ENCODE data around the gene RIMBP2.

Gene RIMBP2

GRCh38 chr12:130433834-130434233, 282.3 kb downstream of the RIMBP2 start:
- H3K36me3 ChIP-seq (replicated peaks; ENCODE audit: insufficient read depth, low read length) = no peaks in the 10 kb centered on the region
- no peak overlapping the region for H2AFZ ChIP-seq (ENCODE audit: low read length)
- H3K27ac ChIP-seq (ENCODE audit: low read length) = no peak overlapping the region
- DNase-seq = no peak
- H3F3A ChIP-seq (ENCODE audit: insufficient read depth, low read length) = no peaks in the 10 kb centered on the region
- H4K20me1 ChIP-seq (ENCODE audit: insufficient read depth, low read length) = no peaks in the 10 kb centered on the region
- H3K9me2 ChIP-seq (replicated peaks; ENCODE audit: insufficient read depth, low read length) = no peaks in the 10 kb centered on the region
- H3K4me1 ChIP-seq (ENCODE audit: low read length) = no peaks in the 10 kb centered on the region
- no peak overlapping the region for H3K9ac ChIP-seq (ENCODE audit: low read length)
- no peak for TF ChIP-seq EZH2phosphoT487 (IDR thresholded peaks at IDR 0.05; ENCODE audit: low read length)
- TF ChIP-seq CTCF (IDR thresholded peaks at IDR 0.05; ENCODE audit: low read length) = no peak
- no peak for TF ChIP-seq EZH2 (optimal IDR thresholded peaks at IDR 0.05; ENCODE audit: low read depth, low read length)
- H3K9me3 ChIP-seq (replicated peaks; ENCODE audit: insufficient read depth, low read length) = no peaks in the 10 kb centered on the region
- H3K4me2 ChIP-seq (ENCODE audit: low read depth, low read length) = no peak overlapping the region
- no peaks in the 10 kb centered on the region for H3K27me3 ChIP-seq (replicated peaks; ENCODE audit: insufficient read depth, low read length)
- no peak overlapping the region for H3K4me3 ChIP-seq (ENCODE audit: low read length)
- H3K79me2 ChIP-seq (ENCODE audit: low read length) = no peaks in the 10 kb centered on the region

GRCh38 chr12:130433411-130433810, 282.7 kb downstream of the RIMBP2 start:
- Histone ChIP-seq H3K27me3 (replicated peaks; ENCODE audit: insufficient read depth, low read length) (no peaks in the 10 kb centered on the region), H3K4me1 (ENCODE audit: low read length) (no peaks in the 10 kb centered on the region), H3K36me3 (replicated peaks; ENCODE audit: insufficient read depth, low read length) (no peaks in the 10 kb centered on the region), H4K20me1 (ENCODE audit: insufficient read depth, low read length) (no peaks in the 10 kb centered on the region), H2AFZ (ENCODE audit: low read length) (no peak overlapping the region), H3K9me3 (replicated peaks; ENCODE audit: insufficient read depth, low read length) (no peaks in the 10 kb centered on the region), H3K27ac (ENCODE audit: low read length) (no peak overlapping the region), H3F3A (ENCODE audit: insufficient read depth, low read length) (no peaks in the 10 kb centered on the region), H3K9me2 (replicated peaks; ENCODE audit: insufficient read depth, low read length) (no peaks in the 10 kb centered on the region), H3K4me2 (ENCODE audit: low read depth, low read length) (no peak overlapping the region), H3K9ac (ENCODE audit: low read length) (no peak overlapping the region), H3K79me2 (ENCODE audit: low read length) (no peaks in the 10 kb centered on the region), H3K4me3 (ENCODE audit: low read length) (no peak overlapping the region)
- no peak for TF ChIP-seq EZH2phosphoT487 (IDR thresholded peaks at IDR 0.05; ENCODE audit: low read length)
- DNase-seq = no peak

GRCh38 chr12:130431176-130431575, 284.9 kb downstream of the RIMBP2 start:
- Histone ChIP-seq H3K36me3 (replicated peaks; ENCODE audit: insufficient read depth, low read length) (no peaks in the 10 kb centered on the region), H3K27ac (ENCODE audit: low read length) (no peak overlapping the region), H3K9me2 (replicated peaks; ENCODE audit: insufficient read depth, low read length) (no peaks in the 10 kb centered on the region), H3K9me3 (replicated peaks; ENCODE audit: insufficient read depth, low read length) (no peaks in the 10 kb centered on the region), H3F3A (ENCODE audit: insufficient read depth, low read length) (no peaks in the 10 kb centered on the region), H3K4me2 (ENCODE audit: low read depth, low read length) (no peak overlapping the region), H3K79me2 (ENCODE audit: low read length) (no peaks in the 10 kb centered on the region), H3K9ac (ENCODE audit: low read length) (no peak overlapping the region), H3K27me3 (replicated peaks; ENCODE audit: insufficient read depth, low read length) (no peaks in the 10 kb centered on the region), H2AFZ (ENCODE audit: low read length) (no peak overlapping the region), H4K20me1 (ENCODE audit: insufficient read depth, low read length) (no peaks in the 10 kb centered on the region), H3K4me3 (ENCODE audit: low read length) (no peak overlapping the region), H3K4me1 (ENCODE audit: low read length) (no peaks in the 10 kb centered on the region)
- no peak for DNase-seq
- TF ChIP-seq EZH2phosphoT487 (IDR thresholded peaks at IDR 0.05; ENCODE audit: low read length) (no peak), EZH2 (optimal IDR thresholded peaks at IDR 0.05; ENCODE audit: low read depth, low read length) (no peak), CTCF (IDR thresholded peaks at IDR 0.05; ENCODE audit: low read length) (no peak)

GRCh38 chr12:130429656-130430505, 286.2 kb downstream of the RIMBP2 start:
- Histone ChIP-seq H2AFZ (ENCODE audit: low read length) (no peak overlapping the region), H3K4me3 (ENCODE audit: low read length) (no peak overlapping the region), H3K4me1 (ENCODE audit: low read length) (no peaks in the 10 kb centered on the region), H3K9me2 (replicated peaks; ENCODE audit: insufficient read depth, low read length) (no peaks in the 10 kb centered on the region), H4K20me1 (ENCODE audit: insufficient read depth, low read length) (no peaks in the 10 kb centered on the region), H3K9ac (ENCODE audit: low read length) (no peak overlapping the region), H3K27me3 (replicated peaks; ENCODE audit: insufficient read depth, low read length) (no peaks in the 10 kb centered on the region), H3K9me3 (replicated peaks; ENCODE audit: insufficient read depth, low read length) (no peaks in the 10 kb centered on the region), H3K27ac (ENCODE audit: low read length) (no peak overlapping the region), H3F3A (ENCODE audit: insufficient read depth, low read length) (no peaks in the 10 kb centered on the region), H3K79me2 (ENCODE audit: low read length) (no peaks in the 10 kb centered on the region), H3K4me2 (ENCODE audit: low read depth, low read length) (no peak overlapping the region), H3K36me3 (replicated peaks; ENCODE audit: insufficient read depth, low read length) (no peaks in the 10 kb centered on the region)
- TF ChIP-seq CTCF (IDR thresholded peaks at IDR 0.05; ENCODE audit: low read length) = no peak
- no peak for TF ChIP-seq EZH2 (optimal IDR thresholded peaks at IDR 0.05; ENCODE audit: low read depth, low read length)
- no peak for TF ChIP-seq EZH2phosphoT487 (IDR thresholded peaks at IDR 0.05; ENCODE audit: low read length)
- DNase-seq = no peak
